HG02798 (cell line): ENCODE data around the gene CFAP97.

Source experiments
- ATAC-seq: cut with Tn5 transposase; IDR thresholded peaks from one replicate; pipeline ENCODE4 v1.9.1; 2021; ENCODE audit warnings: mild to moderate bottlenecking; ENCODE audit not compliant: unreplicated experiment, poor library complexity

The CFAP97 gene

GRCh38 chr4:185115827-185116232 is 88.0 kb downstream of the CFAP97 start:
- ATAC-seq: no peak

DNA sequence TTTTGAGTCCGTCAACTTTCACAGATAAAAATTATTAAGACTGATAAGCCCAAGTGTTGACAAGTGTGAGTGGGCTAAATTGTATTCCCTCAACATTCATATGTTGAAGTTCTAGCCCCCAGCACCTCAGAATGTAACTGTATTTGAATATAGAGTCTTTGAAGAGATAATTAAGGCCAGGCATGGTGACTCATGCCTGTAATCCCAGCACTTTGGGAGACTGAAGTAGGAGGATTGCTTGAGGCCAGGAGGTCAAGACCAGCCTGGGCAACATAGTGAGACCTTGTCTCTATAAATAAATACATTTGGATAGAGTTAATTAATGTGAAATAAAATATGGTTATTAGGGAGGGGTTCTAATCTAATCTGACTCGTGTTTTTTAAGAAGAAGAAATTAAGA is 90.5 kb downstream of the CFAP97 start:
- ATAC-seq: no peak

- no peak for ATAC-seq
Observed at GRCh38 chr4:185112104-185112503, 91.7 kb downstream of the CFAP97 start.

- ATAC-seq: no peak
Observed at GRCh38 chr4:185110375-185110823, 93.4 kb downstream of the CFAP97 start.

DNA sequence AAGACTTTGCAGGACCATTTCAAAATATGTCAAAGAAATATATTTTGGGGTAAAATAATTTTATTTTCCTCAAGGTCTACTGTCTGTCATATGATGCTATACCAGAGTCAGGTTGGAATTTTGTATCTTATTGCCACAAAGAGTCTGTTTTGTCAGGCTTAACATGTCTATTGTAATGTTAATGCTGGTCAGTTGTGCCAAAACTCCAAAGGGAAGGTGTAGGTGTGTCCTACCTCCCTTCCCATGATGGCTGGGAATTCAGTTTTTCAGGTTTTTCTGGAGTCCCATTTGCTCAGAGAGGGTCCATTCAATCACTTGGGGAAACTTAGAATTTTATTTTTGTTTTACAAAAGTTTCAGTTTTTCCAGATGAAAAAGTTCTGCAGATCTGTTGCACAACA is 94.1 kb downstream of the CFAP97 start:
- no peak for ATAC-seq
